ENCODE results near the gene INTS6.

The INTS6 gene

DNA sequence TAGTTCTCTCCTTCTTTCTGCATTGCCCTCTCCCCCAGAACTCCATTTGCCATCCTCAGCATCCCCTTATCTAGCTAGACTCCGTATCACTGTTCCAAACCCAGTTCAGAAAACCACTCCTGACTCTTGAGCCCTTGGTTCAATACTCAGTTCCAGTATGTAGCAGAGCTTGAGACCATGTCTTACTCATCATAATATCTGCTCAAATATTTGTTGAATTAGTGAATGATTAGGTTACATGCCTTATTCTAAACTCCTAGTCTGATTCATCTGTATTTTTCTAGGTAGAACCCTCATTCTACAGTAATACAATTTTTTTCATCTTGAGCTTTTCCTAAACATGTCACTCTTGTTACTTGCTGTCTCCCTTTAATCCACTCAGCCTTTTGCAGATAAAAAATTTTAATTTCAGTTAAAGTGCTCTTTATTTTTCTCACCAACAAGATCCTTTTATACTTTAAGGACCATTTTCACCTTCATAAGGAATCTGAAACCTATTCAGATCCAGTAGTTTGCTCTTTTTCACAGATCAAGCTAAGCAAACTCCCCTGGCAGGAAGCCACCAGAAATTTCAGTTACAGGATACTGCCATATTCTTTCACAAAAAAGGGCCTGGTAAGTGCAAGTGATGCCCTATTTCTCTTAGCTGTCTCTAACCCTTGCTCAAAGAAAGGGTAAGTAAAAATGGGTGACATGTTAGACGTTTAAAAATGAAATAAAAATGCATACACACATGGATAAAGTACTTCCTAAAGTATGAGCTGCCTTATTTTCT, 23.1 kb upstream of the INTS6 start:
- Mint-ChIP-seq H3K27ac (no peak overlapping the region), H3K4me3 (no peak overlapping the region), H3K9me3 (no peaks in the 10 kb centered on the region), H3K27me3 (no peaks in the 10 kb centered on the region), H3K36me3 (no peaks in the 10 kb centered on the region), H3K4me1 (no peaks in the 10 kb centered on the region)
- DNase-seq (ENCODE audit: low spot score in 2 of 2): no peak
- ATAC-seq (ENCODE audit: low read depth): no peak

DNA sequence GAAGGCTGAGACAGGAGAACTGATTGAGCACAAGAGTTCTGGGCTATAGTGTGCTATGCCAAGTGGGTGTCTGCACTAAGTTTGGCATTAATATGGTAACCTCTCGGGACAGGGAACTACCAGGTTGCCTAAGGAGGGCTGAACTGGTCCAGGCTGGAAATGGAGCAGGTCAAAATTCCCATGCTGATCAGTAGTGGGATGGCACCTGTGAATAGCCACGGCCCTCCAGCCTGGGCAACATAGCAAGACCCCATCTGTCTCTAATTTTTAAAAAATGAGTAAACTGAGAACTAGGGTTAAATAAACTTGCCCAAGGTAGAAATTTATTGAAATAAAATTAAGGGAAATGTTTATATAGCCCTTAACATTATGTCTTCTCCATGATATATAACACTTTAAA, 17.0 kb upstream of the INTS6 start:
- no peaks in the 10 kb centered on the region for H3K36me3 Mint-ChIP-seq
- H3K4me1 Mint-ChIP-seq: peaks cover 3% of the 10 kb centered on the region
- no peaks in the 10 kb centered on the region for H3K9me3 Mint-ChIP-seq
- DNase-seq (ENCODE audit: low spot score in 2 of 2) (no peak), ATAC-seq (ENCODE audit: low read depth) (no peak)
- no peak overlapping the region for H3K4me3 Mint-ChIP-seq
- no peaks in the 10 kb centered on the region for H3K27me3 Mint-ChIP-seq
- H3K27ac Mint-ChIP-seq: no peak overlapping the region

DNA sequence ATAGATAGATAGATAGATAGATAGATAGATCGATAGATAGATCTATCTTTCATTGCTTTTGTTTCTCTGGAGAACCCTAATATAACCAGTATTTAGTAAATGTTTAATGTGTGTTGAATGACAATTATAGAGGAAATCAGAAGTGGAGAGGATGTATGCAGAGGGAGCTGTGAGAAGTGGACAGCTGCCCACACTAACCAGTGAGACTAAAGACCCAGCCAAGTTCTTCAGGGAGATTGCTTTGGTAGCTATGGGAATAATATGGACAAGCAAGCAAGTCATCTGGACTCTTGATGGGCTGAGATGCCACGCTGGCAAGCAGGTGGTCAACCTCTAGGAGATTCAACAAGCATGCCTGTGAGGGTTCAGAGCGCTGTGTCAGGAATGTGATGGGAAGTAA, 14.9 kb upstream of the INTS6 start:
- DNase-seq (ENCODE audit: low spot score in 2 of 2): no peak
- Mint-ChIP-seq H3K27me3 (no peaks in the 10 kb centered on the region), H3K36me3 (no peaks in the 10 kb centered on the region), H3K4me1 (peaks cover 3% of the 10 kb centered on the region), H3K4me3 (no peak overlapping the region), H3K27ac (no peak overlapping the region), H3K9me3 (no peaks in the 10 kb centered on the region)
- ATAC-seq (ENCODE audit: low read depth): no peak

DNA sequence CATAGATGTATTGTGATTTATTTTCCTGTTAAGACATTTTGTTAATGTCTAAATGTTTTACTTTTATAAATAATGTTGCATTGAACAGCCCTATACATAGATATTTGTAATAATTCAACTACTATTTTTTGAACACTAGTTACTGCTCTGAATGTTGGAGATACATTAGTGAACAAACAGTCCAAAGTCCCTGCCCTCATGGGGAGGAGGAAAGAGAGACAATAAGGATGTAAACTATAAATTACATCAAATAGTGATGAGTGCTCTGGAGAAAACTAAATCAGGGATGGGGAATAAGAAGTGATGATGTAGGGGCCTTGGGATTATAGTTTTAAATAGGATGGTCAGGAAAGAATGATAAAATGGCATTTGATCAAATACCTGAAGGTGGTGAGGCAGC, 12.3 kb upstream of the INTS6 start:
- Mint-ChIP-seq H3K4me1 (peaks cover 3% of the 10 kb centered on the region), H3K36me3 (peaks cover 2% of the 10 kb centered on the region), H3K27ac (no peak overlapping the region), H3K4me3 (no peak overlapping the region), H3K27me3 (no peaks in the 10 kb centered on the region), H3K9me3 (no peaks in the 10 kb centered on the region)
- ATAC-seq (ENCODE audit: low read depth) (no peak), DNase-seq (ENCODE audit: low spot score in 2 of 2) (no peak)

DNA sequence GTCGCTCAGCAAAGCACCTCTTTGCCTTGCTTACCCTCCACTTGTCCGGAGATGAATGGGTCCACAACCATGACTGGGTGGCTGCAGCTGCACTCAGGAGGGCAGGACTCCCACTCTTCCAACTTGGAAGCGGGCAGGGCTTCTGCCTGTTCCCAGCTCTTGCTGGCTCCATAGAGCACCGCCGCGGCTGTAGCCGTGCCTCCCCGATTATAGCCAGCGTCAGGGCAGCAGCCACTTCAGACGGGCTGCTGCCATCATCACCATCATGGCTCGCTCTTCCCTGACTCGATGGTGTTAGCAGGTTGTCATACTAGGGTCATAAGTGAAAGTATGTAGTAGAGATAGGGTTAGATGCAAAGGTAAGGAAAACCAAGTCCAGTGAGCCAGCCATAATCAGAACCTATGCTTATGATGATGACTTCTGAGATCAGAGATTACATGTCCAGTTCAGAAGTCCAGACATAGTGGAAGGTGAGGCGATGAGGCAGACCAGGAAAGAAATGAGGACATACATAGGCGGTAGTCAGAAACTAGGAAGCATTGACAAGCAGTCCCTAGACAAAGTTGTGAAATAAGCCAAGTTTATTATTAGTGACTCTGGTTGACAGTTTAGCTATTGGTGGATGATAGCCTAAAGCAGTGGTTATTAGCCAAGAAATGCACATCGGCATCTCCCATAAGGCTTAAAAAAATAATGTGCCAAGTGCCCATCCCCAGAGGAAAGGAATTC, 4.4 kb upstream of the INTS6 start:
- DNase-seq (ENCODE audit: low spot score in 2 of 2) (no peak), ATAC-seq (ENCODE audit: low read depth) (no peak)
- no peaks in the 10 kb centered on the region for H3K27me3 Mint-ChIP-seq
- H3K4me1 Mint-ChIP-seq: peaks cover 13% of the 10 kb centered on the region
- H3K4me3 Mint-ChIP-seq: no peak overlapping the region
- H3K27ac Mint-ChIP-seq: no peak overlapping the region
- peaks cover 2% of the 10 kb centered on the region for H3K9me3 Mint-ChIP-seq
- H3K36me3 Mint-ChIP-seq: peaks cover 22% of the 10 kb centered on the region

DNA sequence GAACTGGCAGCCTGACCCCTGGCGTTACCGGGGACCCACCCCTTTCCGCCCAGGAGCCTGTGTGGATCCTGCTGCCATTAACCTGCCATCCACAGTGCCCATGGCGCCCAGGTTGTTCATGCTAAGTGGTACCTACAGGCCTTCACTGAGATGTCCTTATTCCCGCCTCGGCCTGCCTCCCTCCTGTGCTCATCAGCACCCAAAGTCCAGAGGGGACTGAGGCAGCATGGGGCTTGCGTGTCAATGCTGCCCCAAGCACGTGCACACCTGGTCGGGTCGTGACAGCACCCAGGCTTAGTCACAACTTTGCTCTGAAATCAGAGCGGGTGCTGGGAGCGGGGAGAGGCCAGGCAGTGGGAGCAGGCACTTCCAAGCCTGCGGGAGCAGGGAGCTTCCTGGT, 3.7 kb upstream of the INTS6 start:
- no peak for DNase-seq (ENCODE audit: low spot score in 2 of 2)
- no peak for ATAC-seq (ENCODE audit: low read depth)
- Mint-ChIP-seq H3K9me3 (peaks cover 2% of the 10 kb centered on the region), H3K4me1 (peaks cover 13% of the 10 kb centered on the region), H3K4me3 (no peak overlapping the region), H3K27me3 (no peaks in the 10 kb centered on the region), H3K27ac (no peak overlapping the region), H3K36me3 (peaks cover 22% of the 10 kb centered on the region)

DNA sequence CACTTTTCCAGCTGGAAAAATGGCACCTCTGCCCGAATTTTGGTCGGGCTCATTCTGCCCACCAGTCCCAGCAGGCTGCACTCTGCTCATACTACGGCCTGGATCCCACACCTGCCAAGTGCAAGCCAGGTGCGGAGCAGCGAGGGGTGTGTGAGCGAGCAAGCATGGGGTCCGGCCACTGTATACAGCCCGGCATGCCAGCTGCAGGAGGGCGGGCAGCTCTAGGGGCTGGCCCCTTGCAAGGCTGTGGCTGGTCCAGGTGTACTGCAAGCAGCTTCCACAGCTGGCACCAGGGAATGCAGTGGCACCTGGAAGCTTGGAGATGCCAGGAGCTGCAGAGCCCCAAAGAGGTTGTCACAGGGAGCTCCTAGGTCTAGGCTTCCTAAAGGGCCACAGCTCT, 2.7 kb upstream of the INTS6 start:
- H3K27ac Mint-ChIP-seq: no peak overlapping the region
- no peak for DNase-seq (ENCODE audit: low spot score in 2 of 2)
- no peak overlapping the region for H3K4me3 Mint-ChIP-seq
- H3K27me3 Mint-ChIP-seq: no peaks in the 10 kb centered on the region
- peaks cover 22% of the 10 kb centered on the region for H3K36me3 Mint-ChIP-seq
- peaks cover 14% of the 10 kb centered on the region for H3K4me1 Mint-ChIP-seq
- no peak for ATAC-seq (ENCODE audit: low read depth)
- H3K9me3 Mint-ChIP-seq: peaks cover 2% of the 10 kb centered on the region

DNA sequence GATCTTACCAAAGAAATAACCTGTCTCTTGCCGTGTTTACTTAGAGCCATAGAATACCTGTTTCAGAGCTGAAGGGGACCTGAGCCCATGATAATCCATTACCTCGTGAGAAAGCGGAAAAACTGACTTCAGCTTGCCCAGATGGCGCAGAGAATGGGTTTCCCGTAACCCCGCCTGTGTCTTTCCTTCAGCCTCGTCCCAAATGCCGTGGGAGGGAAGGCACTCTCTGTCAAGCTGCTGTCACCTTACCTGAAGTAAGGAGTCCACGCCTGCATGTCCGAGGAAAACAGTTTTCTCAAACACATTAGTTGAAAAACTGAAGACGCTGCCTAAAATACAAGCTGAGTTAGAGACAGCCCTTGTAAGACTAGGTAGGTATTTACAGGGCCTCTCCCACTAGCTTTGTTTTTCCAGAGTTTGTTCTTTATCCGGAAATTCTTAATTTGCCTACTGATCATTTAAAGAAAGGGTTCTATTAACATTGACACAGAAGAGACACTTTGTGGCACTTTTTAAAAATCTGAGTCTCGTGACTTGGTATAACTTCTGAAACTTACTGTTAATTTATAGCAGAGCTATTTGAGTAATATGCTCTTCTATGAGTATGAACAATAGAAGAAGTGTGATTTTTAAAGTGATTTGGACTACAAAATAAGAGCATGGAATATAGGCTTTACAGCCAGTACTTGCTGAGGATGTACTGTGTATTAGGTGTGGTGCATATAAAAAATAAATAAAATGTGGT, 1.3 kb upstream of the INTS6 start:
- Mint-ChIP-seq H3K4me3 (peak overlapping the region; percentile 82), H3K4me1 (peaks cover 18% of the 10 kb centered on the region), H3K27ac (peak overlapping the region; percentile 93), H3K9me3 (peaks cover 2% of the 10 kb centered on the region), H3K36me3 (peaks cover 23% of the 10 kb centered on the region), H3K27me3 (no peaks in the 10 kb centered on the region)
- DNase-seq (ENCODE audit: low spot score in 2 of 2): no peak
- no peak for ATAC-seq (ENCODE audit: low read depth)

DNA sequence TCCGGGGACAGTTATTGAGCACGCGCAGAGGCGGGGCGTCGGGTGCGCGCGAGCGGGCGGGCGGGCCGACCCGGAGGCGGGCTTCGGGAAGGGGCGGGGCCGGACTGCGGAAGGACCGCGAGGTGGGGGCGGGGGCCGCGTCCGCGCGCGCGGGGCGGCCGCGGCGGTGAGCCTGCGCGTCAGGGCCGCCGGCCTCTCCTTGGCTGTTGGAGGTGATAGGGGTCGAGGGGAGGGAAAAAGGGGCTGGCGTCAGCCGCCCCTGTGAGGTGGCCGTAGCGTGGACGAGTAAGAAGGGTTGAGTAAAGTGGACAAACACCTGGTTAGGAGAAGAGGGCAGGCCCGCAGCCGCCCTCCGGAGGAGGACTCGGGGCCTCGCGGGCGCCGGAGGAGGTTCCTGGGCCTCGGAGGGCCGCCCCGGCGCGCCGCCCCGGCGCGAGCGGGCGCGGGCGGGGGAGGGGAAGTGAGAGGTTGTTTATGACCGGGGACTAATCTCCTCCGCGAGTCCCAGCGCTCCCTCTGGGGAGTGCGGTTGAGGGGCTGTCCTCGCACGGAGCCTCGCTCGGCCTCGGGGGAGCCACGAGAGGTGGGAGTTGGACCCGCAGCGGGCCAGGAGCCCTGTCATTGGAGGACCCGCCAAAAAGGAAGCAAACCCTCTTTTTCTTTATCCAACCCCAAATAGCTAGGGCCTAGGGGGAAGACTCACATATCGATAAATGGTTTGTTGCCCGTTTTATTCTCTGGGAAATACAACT, 547 bp upstream of the INTS6 start:
- DNase-seq (ENCODE audit: low spot score in 2 of 2) (peak in 1 of 2 donors; percentile 81), ATAC-seq (ENCODE audit: low read depth) (peak; percentile 48)
- Mint-ChIP-seq H3K36me3 (peaks cover 23% of the 10 kb centered on the region), H3K27ac (peak overlapping the region; percentile 93), H3K27me3 (no peaks in the 10 kb centered on the region), H3K9me3 (peaks cover 2% of the 10 kb centered on the region), H3K4me1 (peaks cover 18% of the 10 kb centered on the region), H3K4me3 (peak overlapping the region; percentile 82)

DNA sequence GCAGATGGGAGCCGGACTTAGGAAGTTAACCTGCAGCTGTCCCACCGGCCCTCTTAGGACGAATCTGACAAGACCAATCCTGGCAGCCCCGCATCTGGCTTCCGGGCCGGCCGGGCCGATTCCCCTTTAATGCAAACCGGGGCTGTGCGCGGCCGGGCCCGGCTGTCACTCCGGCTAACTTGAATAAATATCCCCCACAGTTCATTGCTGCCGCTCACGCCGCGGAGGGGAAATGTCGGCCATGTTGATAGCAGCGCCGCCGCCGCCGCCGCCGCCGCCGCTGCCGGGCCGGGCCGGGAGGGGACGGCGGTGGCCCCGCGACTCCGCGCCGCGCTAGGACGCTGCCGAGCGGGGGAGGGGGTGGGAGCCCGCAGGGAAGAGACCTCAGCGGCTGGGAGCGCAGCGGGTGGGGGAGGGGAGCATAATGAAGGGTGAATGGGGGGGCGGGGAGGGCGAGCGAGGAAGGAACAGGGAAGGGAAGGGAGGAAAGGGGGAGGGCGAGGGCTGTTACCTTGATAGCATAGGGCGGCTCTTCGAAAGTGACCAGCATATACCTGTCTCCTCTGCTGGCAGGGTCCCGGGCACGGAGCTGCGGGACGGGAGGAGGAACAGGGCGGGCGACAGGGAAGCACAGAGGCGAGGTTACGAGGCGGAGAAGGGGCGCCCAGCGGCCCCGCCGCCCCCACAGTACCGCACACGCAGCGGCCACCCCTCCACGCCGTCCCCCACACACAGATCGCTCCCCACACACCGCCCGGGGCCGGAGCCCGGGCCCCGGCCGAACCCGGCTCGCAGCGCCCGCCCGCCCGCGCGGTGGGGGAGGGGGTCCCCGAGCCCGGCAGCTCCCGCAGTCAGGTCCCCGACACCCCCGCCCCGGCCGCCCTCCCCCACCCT, 1.1 kb downstream of the INTS6 start:
- H3K4me3 Mint-ChIP-seq: peak overlapping the region; percentile 94
- DNase-seq (ENCODE audit: low spot score in 2 of 2) (peak; percentile 73), ATAC-seq (ENCODE audit: low read depth) (peak; percentile 30)
- H3K9me3 Mint-ChIP-seq: peaks cover 2% of the 10 kb centered on the region
- H3K27ac Mint-ChIP-seq: peak overlapping the region; percentile 93
- H3K4me1 Mint-ChIP-seq: peaks cover 15% of the 10 kb centered on the region
- H3K27me3 Mint-ChIP-seq: no peaks in the 10 kb centered on the region
- H3K36me3 Mint-ChIP-seq: peaks cover 19% of the 10 kb centered on the region

DNA sequence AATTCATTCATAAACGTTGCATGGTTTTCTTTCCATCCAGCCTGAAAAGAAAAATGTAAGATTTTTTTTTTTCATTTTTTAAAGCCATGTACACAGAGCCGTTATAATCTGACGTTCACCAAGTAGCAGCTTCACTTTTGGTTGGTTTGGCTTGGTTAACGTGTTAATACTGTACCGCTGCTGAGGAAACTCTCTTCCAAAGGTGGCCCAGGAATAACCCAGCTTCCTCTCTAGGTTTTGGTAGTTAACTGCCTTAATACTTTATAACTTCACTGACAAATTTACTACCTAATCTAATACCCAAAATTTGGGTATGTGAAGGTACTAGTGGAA, 1.7 kb downstream of the INTS6 start:
- H3K27ac Mint-ChIP-seq: peak overlapping the region; percentile 93
- ATAC-seq (ENCODE audit: low read depth) (no peak), DNase-seq (ENCODE audit: low spot score in 2 of 2) (no peak)
- H3K9me3 Mint-ChIP-seq: peaks cover 2% of the 10 kb centered on the region
- H3K4me1 Mint-ChIP-seq: peaks cover 15% of the 10 kb centered on the region
- peaks cover 15% of the 10 kb centered on the region for H3K36me3 Mint-ChIP-seq
- no peaks in the 10 kb centered on the region for H3K27me3 Mint-ChIP-seq
- H3K4me3 Mint-ChIP-seq: peak overlapping the region; percentile 94

DNA sequence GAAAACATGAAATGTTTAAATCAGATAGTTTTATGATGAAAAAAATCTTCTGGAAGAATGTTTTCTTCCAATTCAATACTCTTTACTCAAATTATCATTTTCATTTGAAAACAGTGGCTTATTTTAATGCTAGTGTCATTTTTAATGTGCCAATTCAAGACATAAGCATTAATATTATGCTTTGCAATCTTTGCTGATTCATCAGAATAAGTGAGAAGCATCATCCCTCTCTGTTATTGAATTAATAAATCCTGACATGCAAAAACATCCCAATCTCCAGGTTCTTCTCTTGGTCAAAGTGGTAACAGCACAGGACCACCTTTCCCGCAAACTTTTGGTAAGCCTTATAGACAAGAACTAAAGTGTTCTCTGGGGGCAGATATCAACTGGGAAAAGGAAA, 3.8 kb downstream of the INTS6 start:
- no peaks in the 10 kb centered on the region for H3K9me3 Mint-ChIP-seq
- no peak for DNase-seq (ENCODE audit: low spot score in 2 of 2)
- H3K27ac Mint-ChIP-seq: no peak overlapping the region
- ATAC-seq (ENCODE audit: low read depth): no peak
- H3K4me1 Mint-ChIP-seq: peaks cover 8% of the 10 kb centered on the region
- no peak overlapping the region for H3K4me3 Mint-ChIP-seq
- H3K36me3 Mint-ChIP-seq: peaks cover 6% of the 10 kb centered on the region
- no peaks in the 10 kb centered on the region for H3K27me3 Mint-ChIP-seq

DNA sequence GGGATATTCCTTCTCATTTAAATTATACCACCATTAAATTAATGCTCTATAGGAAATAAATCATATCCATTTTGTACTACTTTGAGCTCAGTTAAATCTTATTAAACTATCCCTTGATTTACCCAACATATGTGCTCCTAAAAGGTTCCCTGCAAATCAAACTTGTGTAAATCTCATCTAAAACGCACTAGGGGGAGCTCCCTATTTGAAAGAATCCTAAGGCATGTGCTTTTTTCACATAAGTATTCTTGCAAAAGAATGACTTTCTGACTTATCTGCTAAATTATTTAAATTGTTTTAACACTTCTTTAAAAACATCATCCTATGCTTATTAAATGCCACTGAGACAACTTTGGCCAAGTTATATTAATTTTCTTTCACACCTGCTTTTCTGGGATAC, 7.9 kb downstream of the INTS6 start:
- H3K27ac Mint-ChIP-seq: no peak overlapping the region
- no peaks in the 10 kb centered on the region for H3K27me3 Mint-ChIP-seq
- ATAC-seq (ENCODE audit: low read depth) (peak; percentile 29), DNase-seq (ENCODE audit: low spot score in 2 of 2) (no peak)
- no peak overlapping the region for H3K4me3 Mint-ChIP-seq
- H3K4me1 Mint-ChIP-seq: peaks cover 5% of the 10 kb centered on the region
- peaks cover 3% of the 10 kb centered on the region for H3K36me3 Mint-ChIP-seq
- no peaks in the 10 kb centered on the region for H3K9me3 Mint-ChIP-seq

All from memory B cell (primary cell).